22Rv1 (cell line): ENCODE results near the gene LRMDA.

Source experiments
- H3K27ac ChIP-seq: fragments of 450-650 bp; 2 replicates; pipeline ENCODE4 v1.5.1; 2017
- ZFX ChIP-seq: fragments of 450-650 bp; IDR thresholded peaks from 2 replicates; pipeline ENCODE4 v1.6.1; 2017; ENCODE audit warnings: antibody characterized with exemption, borderline replicate concordance
- TF ChIP-seq, protein P1 (sequence below): fragments of 450-650 bp; IDR thresholded peaks from 2 replicates; pipeline ENCODE4 v1.5.1; 2017; ENCODE audit warnings: mild to moderate bottlenecking

The LRMDA gene

DNA sequence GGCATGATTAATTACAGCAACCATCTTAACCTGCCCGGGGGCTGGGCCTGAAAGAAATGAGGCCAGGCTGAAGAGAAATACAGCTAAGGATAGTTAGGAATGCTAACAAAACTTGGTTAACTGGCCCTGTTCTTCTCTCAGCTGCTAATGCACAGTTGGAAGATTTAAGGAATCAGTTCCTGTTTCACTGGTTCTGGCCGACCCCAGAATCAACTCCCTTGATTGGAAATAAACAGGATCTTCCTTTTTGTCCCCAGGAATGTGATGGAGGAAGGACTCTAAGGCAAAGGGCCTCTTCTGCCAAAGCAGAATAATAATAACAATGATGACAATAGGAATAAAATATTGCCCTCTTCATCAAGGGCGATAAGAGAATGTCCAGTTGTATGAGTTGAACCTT lies 3.5 kb upstream of the LRMDA start:
- no peak overlapping the region for H3K27ac ChIP-seq

DNA sequence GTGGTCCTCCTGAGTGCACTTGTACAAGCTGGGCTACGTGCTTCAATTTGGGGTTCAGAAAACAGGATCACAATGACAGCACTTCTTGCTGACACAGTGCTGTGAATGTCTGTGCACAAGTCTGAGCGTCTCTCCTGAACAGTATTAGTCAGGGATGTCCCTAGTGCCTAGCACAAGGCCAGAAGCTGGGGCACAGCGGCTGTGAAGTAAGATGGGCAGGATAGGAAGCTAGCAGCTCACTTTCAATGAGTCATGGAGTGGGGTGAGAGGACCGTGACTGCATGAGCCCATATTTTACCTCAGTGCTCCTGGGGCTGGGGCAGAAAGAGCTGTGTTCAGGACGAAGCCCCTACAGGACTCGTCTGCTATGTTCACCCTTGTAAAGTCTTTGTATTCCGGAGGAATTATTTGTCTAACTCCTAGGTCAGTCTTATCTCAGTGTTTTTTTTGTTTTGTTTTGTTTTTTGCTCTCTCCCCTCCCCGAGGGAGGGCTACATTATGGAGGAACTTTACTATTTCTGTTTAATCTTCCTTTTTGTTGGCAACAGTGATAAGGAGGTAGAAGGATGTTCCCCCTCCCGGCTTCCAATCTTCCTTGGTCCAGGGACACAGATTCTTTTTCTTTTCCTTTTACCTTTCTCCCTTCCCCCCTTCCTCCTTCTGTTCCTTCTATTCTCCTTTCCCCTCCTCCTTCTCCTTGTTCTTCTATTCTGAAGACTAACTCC lies 2.8 kb upstream of the LRMDA start:
- H3K27ac ChIP-seq = no peak overlapping the region
- TF ChIP-seq, protein P1, sequence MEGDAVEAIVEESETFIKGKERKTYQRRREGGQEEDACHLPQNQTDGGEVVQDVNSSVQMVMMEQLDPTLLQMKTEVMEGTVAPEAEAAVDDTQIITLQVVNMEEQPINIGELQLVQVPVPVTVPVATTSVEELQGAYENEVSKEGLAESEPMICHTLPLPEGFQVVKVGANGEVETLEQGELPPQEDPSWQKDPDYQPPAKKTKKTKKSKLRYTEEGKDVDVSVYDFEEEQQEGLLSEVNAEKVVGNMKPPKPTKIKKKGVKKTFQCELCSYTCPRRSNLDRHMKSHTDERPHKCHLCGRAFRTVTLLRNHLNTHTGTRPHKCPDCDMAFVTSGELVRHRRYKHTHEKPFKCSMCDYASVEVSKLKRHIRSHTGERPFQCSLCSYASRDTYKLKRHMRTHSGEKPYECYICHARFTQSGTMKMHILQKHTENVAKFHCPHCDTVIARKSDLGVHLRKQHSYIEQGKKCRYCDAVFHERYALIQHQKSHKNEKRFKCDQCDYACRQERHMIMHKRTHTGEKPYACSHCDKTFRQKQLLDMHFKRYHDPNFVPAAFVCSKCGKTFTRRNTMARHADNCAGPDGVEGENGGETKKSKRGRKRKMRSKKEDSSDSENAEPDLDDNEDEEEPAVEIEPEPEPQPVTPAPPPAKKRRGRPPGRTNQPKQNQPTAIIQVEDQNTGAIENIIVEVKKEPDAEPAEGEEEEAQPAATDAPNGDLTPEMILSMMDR = no peak
- no peak for TF ChIP-seq ZFX

More for the DNA sequence above, 3.5 kb upstream of the LRMDA start:
- TF ChIP-seq, protein P1 = no peak
- TF ChIP-seq ZFX = no peak

DNA sequence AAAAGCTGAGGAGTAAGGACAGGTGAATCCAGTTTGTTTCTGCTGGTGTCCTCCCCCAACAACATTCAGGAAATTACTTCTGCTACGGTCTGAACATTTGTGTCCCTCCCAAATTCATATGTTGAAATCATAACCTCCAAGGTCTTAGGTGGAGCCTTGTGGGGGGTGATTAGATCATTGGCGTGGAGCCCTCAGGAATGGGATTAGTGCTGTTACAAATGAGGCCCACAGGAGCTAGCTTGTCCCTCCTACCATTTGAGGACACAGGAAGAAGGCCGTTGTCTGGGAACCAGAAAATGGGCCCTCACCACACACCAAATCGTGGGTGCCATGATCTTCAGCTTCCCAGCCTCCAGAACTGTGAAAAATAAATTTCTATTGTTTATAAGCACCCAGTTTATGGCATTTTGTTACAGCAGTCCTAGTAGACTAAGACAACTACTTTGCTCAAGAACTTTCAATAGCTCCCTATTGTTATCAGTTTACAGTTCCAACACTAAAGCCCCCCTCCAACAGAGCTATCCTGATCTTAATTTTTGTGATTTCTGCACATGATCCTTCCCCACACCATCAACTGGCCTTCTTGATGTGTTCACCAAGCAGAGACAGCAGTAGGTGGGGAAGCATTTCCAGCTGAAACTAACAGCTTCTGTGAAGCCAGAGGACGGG lies 2.1 kb upstream of the LRMDA start:
- H3K27ac ChIP-seq = no peak overlapping the region
- no peak for TF ChIP-seq ZFX
- TF ChIP-seq, protein P1 = no peak

DNA sequence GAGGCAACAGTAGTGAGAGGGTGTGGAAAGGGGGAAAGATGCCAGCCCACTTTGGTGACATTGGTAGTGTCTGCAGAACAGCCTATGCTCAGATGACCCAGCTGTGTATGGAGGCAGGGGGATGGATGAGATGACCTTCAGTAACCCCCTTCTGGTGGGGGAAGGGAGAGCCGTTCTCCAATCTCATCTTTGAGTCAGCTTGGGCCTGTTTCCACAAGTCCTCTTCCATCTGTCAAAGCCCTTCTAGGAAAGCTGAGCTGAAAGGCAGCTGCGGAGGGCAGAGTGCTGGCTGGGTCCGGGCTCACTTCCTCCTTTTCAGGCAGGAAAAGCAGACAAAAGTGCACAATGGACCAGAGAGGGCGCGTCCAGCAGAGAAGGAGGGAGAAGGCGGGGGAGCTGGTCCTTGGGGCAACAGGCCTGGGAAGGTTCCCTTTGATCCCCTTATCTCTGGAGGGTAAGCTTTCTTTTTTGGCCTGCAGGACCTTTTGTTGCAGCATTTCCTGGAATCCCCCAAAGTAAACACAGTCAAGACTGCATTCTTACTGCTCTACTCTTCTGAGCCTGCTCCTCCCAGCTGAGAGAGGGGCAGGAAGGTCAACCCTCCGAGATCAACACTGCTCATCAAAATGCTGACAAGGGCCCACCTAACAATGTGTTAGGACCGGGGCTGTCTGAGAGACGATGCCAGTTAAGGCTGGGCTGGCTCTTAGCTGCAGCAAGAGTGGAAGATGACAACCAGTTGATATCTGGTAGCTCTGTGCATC lies 1.2 kb upstream of the LRMDA start:
- H3K27ac ChIP-seq = no peak overlapping the region
- TF ChIP-seq, protein P1 = no peak
- no peak for TF ChIP-seq ZFX

DNA sequence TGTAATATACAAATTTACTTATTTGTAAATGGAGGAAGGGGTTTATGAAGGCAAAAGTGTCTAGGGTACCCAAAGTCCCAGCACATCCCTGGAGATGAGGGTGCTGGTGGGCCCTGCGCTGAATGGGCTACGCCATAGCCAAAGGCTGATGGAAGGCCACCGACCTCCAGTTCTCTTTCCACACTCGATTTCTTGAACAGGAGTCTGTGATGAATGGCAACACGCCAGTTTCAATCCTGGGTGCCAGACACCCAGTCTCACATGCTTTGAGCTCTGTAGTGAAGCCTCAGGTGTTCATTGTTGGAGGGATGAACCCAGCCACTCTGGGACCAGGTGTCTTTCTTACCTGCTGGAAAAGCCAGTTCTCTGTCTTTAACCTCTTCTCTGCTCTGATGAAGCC lies 752 bp downstream of the LRMDA start:
- no peak for TF ChIP-seq ZFX

DNA sequence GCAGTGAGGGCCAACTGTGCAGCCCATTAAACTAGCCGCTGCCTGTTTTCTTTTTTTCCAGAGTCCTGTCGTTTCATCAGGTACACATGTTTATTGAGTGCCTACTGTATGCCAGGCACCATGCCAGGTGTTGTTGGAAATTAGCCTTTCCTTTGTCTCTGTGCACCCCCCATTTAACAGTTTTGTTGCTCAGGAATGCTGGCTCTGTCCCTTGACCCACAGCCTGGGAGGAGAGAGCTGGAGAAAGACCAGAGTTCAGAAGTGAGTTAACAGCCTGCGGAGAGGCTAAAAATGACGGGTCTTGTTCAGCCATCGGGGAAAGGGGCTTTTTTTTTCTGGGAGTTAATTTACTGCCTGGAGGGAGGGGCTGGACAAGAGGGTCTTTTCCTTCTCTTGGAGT lies 1.3 kb downstream of the LRMDA start:
- H3K27ac ChIP-seq = no peak overlapping the region
- TF ChIP-seq, protein P1 = no peak
- no peak for TF ChIP-seq ZFX

More for the DNA sequence above, 752 bp downstream of the LRMDA start:
- no peak overlapping the region for H3K27ac ChIP-seq

DNA sequence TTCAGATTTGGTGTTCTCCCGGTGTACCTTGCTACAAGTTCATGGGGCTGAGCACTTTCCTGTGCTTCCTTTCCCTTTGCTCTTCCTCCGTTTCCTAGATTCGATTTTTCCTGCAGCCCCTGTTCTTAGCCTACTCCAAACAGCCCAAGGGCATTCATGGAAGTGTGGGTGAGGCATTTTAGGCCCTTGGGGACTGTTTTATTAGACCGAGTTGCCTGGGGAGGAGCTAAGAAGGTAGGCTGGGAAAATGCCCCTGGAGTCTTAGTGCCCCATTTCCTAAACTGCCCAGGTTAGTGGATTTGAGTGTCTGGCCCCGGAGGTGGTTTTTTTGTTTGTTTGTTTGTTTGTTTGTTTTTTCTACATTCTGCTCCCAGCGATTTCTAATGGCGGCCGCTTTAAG lies 1.8 kb downstream of the LRMDA start:
- no peak overlapping the region for H3K27ac ChIP-seq
- TF ChIP-seq ZFX = no peak
- TF ChIP-seq, protein P1 = no peak
